Endothelial cell of umbilical vein (primary cell): ENCODE data around the gene BSPRY. TPM values are rescaled to one million over a fixed set of nuclear protein-coding genes. Genes with fewer than 3 reads are reported as not detected.

Experiments used
- BruUV-seq: library from RNA; stranded (reverse); fragments of 400-500 nt; replicated peaks from 2 replicates; lab custom pipeline; 2021; lab: Mats Ljungman, UMichigan
- CTCF ChIA-PET: fragments of 300-600, 350-600 bp; sonication (Branson Sonifier 250); formaldehyde crosslinking; loops from one replicate; lab custom pipeline; 2021; ENCODE audit warnings: antibody characterized with exemption, inconsistent platforms; lab: Charles Lee
- POLR2A ChIA-PET: fragments of 300-600, 350-600 bp; sonication (Branson Sonifier 250); formaldehyde crosslinking; loops from one replicate; lab custom pipeline; 2021; ENCODE audit warnings: antibody characterized with exemption, inconsistent platforms; lab: Charles Lee
- DNase-seq: peaks from one replicate; pipeline ENCODE4 v3.0.0-alpha.2; 2011; ENCODE audit warnings: low read depth, low spot score
- FAIRE-seq: peaks from 2 replicates; lab custom pipeline; 2011; peaks lifted over from hg19 to GRCh38; lab: Jason Lieb, UNC
- H2AFZ ChIP-seq: 2 replicates; pipeline ENCODE4 v1.6.0; 2012; ENCODE audit warnings: low read depth, low read length, control low read depth, inconsistent platforms
- H3K27ac ChIP-seq: 2 replicates; pipeline ENCODE4 v1.5.1; 2011; ENCODE audit warnings: low read depth, mild to moderate bottlenecking, control low read depth, low read length, moderate library complexity; ENCODE audit not compliant: insufficient read depth
- H3K27me3 ChIP-seq, 2 experiments: 2 replicates each; pipeline versions ENCODE4 v1.6.0 to v1.6.1; 2011; ENCODE audit warnings: low read length in 2 of 2, mixed read lengths in 1 of 2; ENCODE audit not compliant: control insufficient read depth in 2 of 2, insufficient read depth in 2 of 2
- H3K36me3 ChIP-seq, 2 experiments: 2 replicates in 1 of 2; 3 replicates in 1 of 2; pipeline ENCODE4 v1.5.1; 2011; ENCODE audit warnings: low read length in 2 of 2, mild to moderate bottlenecking in 1 of 2, moderate library complexity in 1 of 2; ENCODE audit not compliant: control insufficient read depth in 2 of 2, insufficient read depth in 2 of 2; ENCODE audit errors: extremely low read depth in 1 of 2
- H3K4me1 ChIP-seq: 3 replicates; pipeline ENCODE4 v1.5.1; 2011; ENCODE audit warnings: mild to moderate bottlenecking, low read length; ENCODE audit not compliant: control insufficient read depth, insufficient read depth; ENCODE audit errors: extremely low read depth
- H3K4me2 ChIP-seq: 2 replicates; pipeline ENCODE4 v1.6.1; 2011; ENCODE audit warnings: low read length, control low read depth, mixed read lengths; ENCODE audit not compliant: insufficient read depth
- H3K4me3 ChIP-seq, 3 experiments: fragments of 200-600 bp in 1 of 3; sonication (generic), shearing (Covaris generic) in 1 of 3; replicated peaks in 1 of 3; 2 replicates each; pipeline ENCODE4 v1.5.1; 2011 to 2016; ENCODE audit warnings: control low read depth in 3 of 3, low read length in 3 of 3, mild to moderate bottlenecking in 2 of 3, inconsistent platforms in 1 of 3, low read depth in 1 of 3, moderate library complexity in 1 of 3; ENCODE audit not compliant: insufficient read depth in 1 of 3
- H3K79me2 ChIP-seq: 2 replicates; pipeline ENCODE4 v1.6.0; 2012; ENCODE audit warnings: low read length, inconsistent platforms; ENCODE audit not compliant: control insufficient read depth, insufficient read depth
- H3K9ac ChIP-seq: replicated peaks from 2 replicates; pipeline ENCODE3; 2011; ENCODE audit warnings: low read length, control low read depth; ENCODE audit not compliant: insufficient read depth; ENCODE audit errors: extremely low read depth
- H3K9me1 ChIP-seq: replicated peaks from 3 replicates; pipeline ENCODE4 v1.6.0; 2011; ENCODE audit warnings: mild to moderate bottlenecking, low read length; ENCODE audit not compliant: control insufficient read depth, insufficient read depth; ENCODE audit errors: extremely low read depth
- H3K9me3 ChIP-seq: replicated peaks from 2 replicates; pipeline ENCODE4 v1.5.1; 2012; ENCODE audit warnings: low read length, inconsistent platforms; ENCODE audit not compliant: control insufficient read depth, insufficient read depth
- H4K20me1 ChIP-seq: replicated peaks from 2 replicates; pipeline ENCODE3; 2011; ENCODE audit warnings: mild to moderate bottlenecking, low read length; ENCODE audit not compliant: control insufficient read depth, insufficient read depth; ENCODE audit errors: extremely low read depth
- CTCF ChIP-seq, 2 donors: IDR thresholded peaks; 1 replicate in 1 of 2; 2 replicates in 1 of 2; pipeline ENCODE4 v1.5.1; 2011; ENCODE audit warnings: low read length in 2 of 2, mild to moderate bottlenecking in 2 of 2, moderate library complexity in 2 of 2, control low read depth in 1 of 2, inconsistent platforms in 1 of 2, low read depth in 1 of 2; ENCODE audit not compliant: insufficient read depth in 1 of 2; ENCODE audit errors: extremely low read depth in 1 of 2
- EZH2 ChIP-seq: IDR thresholded peaks from 2 replicates; pipeline ENCODE4 v1.6.1; 2012; ENCODE audit warnings: borderline replicate concordance, low read depth, mild to moderate bottlenecking, moderate library complexity, low read length, inconsistent platforms; ENCODE audit not compliant: severe bottlenecking
- FOS ChIP-seq: IDR thresholded peaks from 2 replicates; pipeline ENCODE4 v1.6.1; 2011; ENCODE audit warnings: mild to moderate bottlenecking, low read length, moderate library complexity, borderline replicate concordance; ENCODE audit not compliant: insufficient read depth
- GATA2 ChIP-seq: IDR thresholded peaks from 2 replicates; pipeline ENCODE4 v1.7.0; 2011; ENCODE audit warnings: low read depth, mild to moderate bottlenecking, moderate library complexity, mixed read lengths, low read length; ENCODE audit not compliant: insufficient read length, insufficient read depth
- JUN ChIP-seq: IDR thresholded peaks from 2 replicates; pipeline ENCODE4 v1.6.1; 2011; ENCODE audit warnings: borderline replicate concordance, low read depth; ENCODE audit not compliant: insufficient read length, insufficient read depth
- MYC ChIP-seq: IDR thresholded peaks from one replicate; pipeline ENCODE4 v1.6.1; 2011; ENCODE audit warnings: mild to moderate bottlenecking, low read depth, low read length
- POLR2A ChIP-seq: IDR thresholded peaks from 2 replicates; pipeline ENCODE4 v1.6.1; 2012; ENCODE audit warnings: low read depth, mild to moderate bottlenecking, control low read depth, low read length
- POLR2AphosphoS5 ChIP-seq: IDR thresholded peaks from 2 replicates; pipeline ENCODE4 v1.6.1; 2012; ENCODE audit warnings: low read depth, mild to moderate bottlenecking, control low read depth, low read length, moderate library complexity; ENCODE audit not compliant: insufficient read depth
- dilution Hi-C: fragments of 300-500 bp; cut with MboI; formaldehyde crosslinking; loops from one replicate; pipeline ENCODE4 v1.15.0; 2019; ENCODE audit warnings: low sequenced_read_pairs; ENCODE audit not compliant: extremely low pct_ligation_motif_present
- intact Hi-C: fragments of 100-400 bp; cut with micrococcal nuclease; formaldehyde crosslinking; loops from one replicate; pipeline ENCODE4 v1.10.0; 2022
- polyA plus RNA-seq, 4 experiments: library from polyadenylated mRNA; depleted of rRNA in 3 of 4; stranded (reverse) in 3 of 4; unstranded in 1 of 4; fragments of >200 nt; gene quantifications; 2 replicates each; pipeline versions ENCODE4 v1.2.1 to v1.2.3, GENCODE V29; 2011 to 2012; ENCODE audit warnings: missing spikeins in 1 of 4
- total RNA-seq: library from RNA; stranded (reverse); gene quantifications from 2 replicates; pipeline ENCODE4 v1.2.3, GENCODE V29; 2021
- TF ChIP-seq, protein P1 (sequence below): IDR thresholded peaks from 2 replicates; pipeline ENCODE4 v1.6.1; 2011; ENCODE audit not compliant: insufficient read depth, insufficient read length

BSPRY gene
- total and polyA plus RNA-seq, 2 donors (not counting 3 experiments of a cell fraction or from before 2014, with no cell fraction given), result not detected

DNA sequence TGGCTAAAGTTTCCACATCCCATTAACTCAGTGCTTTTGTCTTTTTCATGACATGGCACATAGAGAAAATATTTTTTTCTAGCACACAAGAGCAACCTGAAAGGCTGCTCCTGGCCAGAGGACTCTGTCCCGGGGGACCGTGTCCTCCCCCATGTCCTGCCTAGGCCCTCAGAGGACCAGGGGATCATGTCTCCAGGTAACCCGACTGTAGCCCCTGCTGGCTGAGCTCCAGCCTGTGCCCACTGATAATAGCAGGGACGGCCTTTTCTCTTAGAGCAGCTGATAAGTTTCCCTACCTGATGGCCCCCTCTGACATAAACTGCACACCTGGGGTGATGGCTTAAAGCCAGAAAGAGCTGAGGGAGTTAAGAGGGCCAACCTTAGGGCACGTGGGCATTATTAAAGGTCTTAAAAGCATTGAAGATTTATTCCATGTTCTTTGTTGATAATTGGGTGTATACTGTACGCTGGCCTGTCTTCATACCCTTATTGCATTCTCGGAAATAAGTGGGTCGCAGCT, 21.5 kb downstream of the BSPRY start:
- Histone ChIP-seq H3K4me3 (no peak overlapping the region), H3K79me2 (no peaks in the 10 kb centered on the region), H3K9me1 (no peaks in the 10 kb centered on the region), H3K36me3 (peaks cover 0 to 7% of the 10 kb centered on the region in 2 experiments), H3K4me1 (no peaks in the 10 kb centered on the region), H3K27ac (no peak overlapping the region), H2AFZ (no peak overlapping the region), H3K4me2 (no peak overlapping the region), H3K9me3 (no peaks in the 10 kb centered on the region), H3K9ac (no peak overlapping the region), H4K20me1 (no peaks in the 10 kb centered on the region), H3K27me3 (no peaks in the 10 kb centered on the region)
- intact Hi-C loops (no loop called here), dilution Hi-C loops (no loop called here)
- CTCF ChIA-PET, result no interaction called here
- FAIRE-seq (no peak), DNase-seq (no peak)
- no TSS peak for BruUV-seq
- TF ChIP-seq JUN (no peak), POLR2A (no peak), POLR2AphosphoS5 (no peak), EZH2 (no peak), FOS (no peak), MYC (no peak), CTCF (IDR thresholded peaks at IDR 0.05; ENCODE audit: extremely low read depth in 1 of 2, insufficient read depth in 1 of 2, low read depth in 1 of 2, low read length in 2 of 2) (no peak), GATA2 (no peak)
- TF ChIP-seq, protein P1, sequence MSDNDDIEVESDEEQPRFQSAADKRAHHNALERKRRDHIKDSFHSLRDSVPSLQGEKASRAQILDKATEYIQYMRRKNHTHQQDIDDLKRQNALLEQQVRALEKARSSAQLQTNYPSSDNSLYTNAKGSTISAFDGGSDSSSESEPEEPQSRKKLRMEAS, result no peak
- POLR2A ChIA-PET, result no interaction called here
